SIG-M5 treated with dmso at 0.1 percent for 504 hours (cell line): ENCODE measurements around the gene PAM16.
"Not testable (repeated sequence)": the region's sequence is repeated elsewhere in the genome, so short reads cannot be mapped to it uniquely, and the experiment has no call there.

Source experiments
- DNase-seq: peaks from one replicate; lab custom pipeline; 2025; ENCODE audit not compliant: unreplicated experiment; lab: John Stamatoyannopoulos, UW

Gene PAM16

GRCh38 chr16:4336701-4337539 is 14.2 kb downstream of the PAM16 start:
- no peak for DNase-seq

GRCh38 chr16:4334724-4335495 is 16.2 kb downstream of the PAM16 start:
- no peak for DNase-seq

GRCh38 chr16:4333714-4334113 is 17.4 kb downstream of the PAM16 start:
- DNase-seq: not testable (repeated sequence)

GRCh38 chr16:4333308-4333638 is 17.8 kb downstream of the PAM16 start:
- DNase-seq: no peak

- no peak for DNase-seq
Measured at GRCh38 chr16:4332623-4333307, 18.4 kb downstream of the PAM16 start.

GRCh38 chr16:4332083-4332482 is 19.0 kb downstream of the PAM16 start:
- DNase-seq: no peak

- DNase-seq: peak; percentile 16
Measured at GRCh38 chr16:4330277-4330874, 20.7 kb downstream of the PAM16 start.

- DNase-seq: no peak
Measured at GRCh38 chr16:4328782-4329775, 22.0 kb downstream of the PAM16 start.

GRCh38 chr16:4328046-4328781 is 22.9 kb downstream of the PAM16 start:
- peak; percentile 42 for DNase-seq

GRCh38 chr16:4327386-4328045 is 23.6 kb downstream of the PAM16 start:
- DNase-seq: no peak

- DNase-seq: peak; percentile 68
Measured at GRCh38 chr16:4325253-4325758, 25.8 kb downstream of the PAM16 start.

GRCh38 chr16:4324492-4325252 is 26.4 kb downstream of the PAM16 start:
- DNase-seq: no peak

- no peak for DNase-seq
Measured at GRCh38 chr16:4323845-4324488, 27.2 kb downstream of the PAM16 start.

GRCh38 chr16:4323071-4323844 is 27.9 kb downstream of the PAM16 start:
- no peak for DNase-seq

GRCh38 chr16:4322121-4323052 is 28.7 kb downstream of the PAM16 start:
- DNase-seq: no peak
